ENCODE measurements around the gene CYCS. TPM values are rescaled to one million over a fixed set of nuclear protein-coding genes. Genes with fewer than 3 reads are reported as not detected.

CYCS gene
- total and polyA plus RNA-seq, 2 donors (not counting 1 experiment from before 2014, with no cell fraction given), result 46.7 to 51.3 TPM

GRCh38 chr7:25148772-25149575 is 23.9 kb upstream of the CYCS start:
- Histone ChIP-seq H2AFZ (ENCODE audit: insufficient read depth, low read depth, low read length, poor library complexity, severe bottlenecking) (no peak overlapping the region), H3K4me3 (ENCODE audit: control extremely low read depth in 1 of 5, extremely low read depth in 1 of 5, insufficient read depth in 1 of 5, low read depth in 2 of 5, low read length in 4 of 5) (no peak overlapping the region), H3K4me1 (ENCODE audit: control insufficient read depth in 2 of 2, insufficient read depth in 2 of 2, low read length in 2 of 2) (no peaks in the 10 kb centered on the region), H3K9me3 (ENCODE audit: control extremely low read depth in 1 of 3, control insufficient read depth in 2 of 3, insufficient read depth in 1 of 3, low read length in 2 of 3) (no peaks in the 10 kb centered on the region), H3K79me2 (ENCODE audit: control insufficient read depth, insufficient read depth, low read length) (no peaks in the 10 kb centered on the region), H3K36me3 (replicated peaks in 1 of 2; ENCODE audit: control extremely low read depth in 1 of 2, control insufficient read depth in 1 of 2, extremely low read depth in 1 of 2, insufficient read depth in 2 of 2, low read length in 1 of 2) (peaks cover 0 to 40% of the 10 kb centered on the region in 2 experiments), H3K27ac (ENCODE audit: low read length in 2 of 2) (no peak overlapping the region), H3K4me2 (replicated peaks; ENCODE audit: low read depth, low read length, poor library complexity, severe bottlenecking) (no peak overlapping the region), H3K27me3 (replicated peaks in 1 of 4; ENCODE audit: control extremely low read depth in 1 of 4, control insufficient read depth in 3 of 4, insufficient read depth in 4 of 4, low read length in 3 of 4) (no peaks in the 10 kb centered on the region), H4K20me1 (ENCODE audit: control insufficient read depth, insufficient read depth, low read length, poor library complexity, severe bottlenecking) (no peaks in the 10 kb centered on the region), H3K9ac (ENCODE audit: low read length) (no peak overlapping the region)
- WGBS (ENCODE audit: insufficient coverage), result 95% methylated on average over 2 of the region's 5 CpGs
- intact Hi-C loops (cut with micrococcal nuclease), result no loop called here
- POLR2A ChIA-PET, result no interaction called here
- no peaks in the 10 kb centered on the region for H3K27me3 Mint-ChIP-seq
- H3K9me3 Mint-ChIP-seq (ENCODE audit: insufficient read depth), result no peaks in the 10 kb centered on the region
- no peaks in the 10 kb centered on the region for H3K4me1 Mint-ChIP-seq
- H3K4me3 Mint-ChIP-seq, result no peak overlapping the region
- no peak overlapping the region for H3K27ac Mint-ChIP-seq
- ATAC-seq (ENCODE audit: low read depth), result no peak
- TF ChIP-seq EZH2 (IDR thresholded peaks at IDR 0.05; ENCODE audit: borderline replicate concordance, insufficient read depth, low read depth, low read length, poor library complexity, severe bottlenecking), result no peak
- no peak for TF ChIP-seq CTCF (IDR thresholded peaks at IDR 0.05)
- DNase-seq, result no peak
- CTCF ChIA-PET, result interaction anchor here (3.1 kb wide), 1 partner anchor 12 kb away, joined by 13 read pairs; no protein-coding TSS in a partner anchor

GRCh38 chr7:25143763-25144162 is 18.7 kb upstream of the CYCS start:
- Histone ChIP-seq H3K9ac (ENCODE audit: low read length) (no peak overlapping the region), H2AFZ (ENCODE audit: insufficient read depth, low read depth, low read length, poor library complexity, severe bottlenecking) (no peak overlapping the region), H3K4me1 (ENCODE audit: control insufficient read depth in 2 of 2, insufficient read depth in 2 of 2, low read length in 2 of 2) (no peaks in the 10 kb centered on the region), H3K9me3 (ENCODE audit: control extremely low read depth in 1 of 3, control insufficient read depth in 2 of 3, insufficient read depth in 1 of 3, low read length in 2 of 3) (no peaks in the 10 kb centered on the region), H3K27me3 (replicated peaks in 1 of 4; ENCODE audit: control extremely low read depth in 1 of 4, control insufficient read depth in 3 of 4, insufficient read depth in 4 of 4, low read length in 3 of 4) (no peaks in the 10 kb centered on the region), H3K4me2 (replicated peaks; ENCODE audit: low read depth, low read length, poor library complexity, severe bottlenecking) (no peak overlapping the region), H4K20me1 (ENCODE audit: control insufficient read depth, insufficient read depth, low read length, poor library complexity, severe bottlenecking) (no peaks in the 10 kb centered on the region), H3K4me3 (ENCODE audit: control extremely low read depth in 1 of 5, extremely low read depth in 1 of 5, insufficient read depth in 1 of 5, low read depth in 2 of 5, low read length in 4 of 5) (no peak overlapping the region), H3K79me2 (ENCODE audit: control insufficient read depth, insufficient read depth, low read length) (no peaks in the 10 kb centered on the region), H3K36me3 (replicated peaks in 1 of 2; ENCODE audit: control extremely low read depth in 1 of 2, control insufficient read depth in 1 of 2, extremely low read depth in 1 of 2, insufficient read depth in 2 of 2, low read length in 1 of 2) (peaks cover 0 to 16% of the 10 kb centered on the region in 2 experiments), H3K27ac (ENCODE audit: low read length in 2 of 2) (no peak overlapping the region)
- DNase-seq (no peak), ATAC-seq (ENCODE audit: low read depth) (no peak)
- ChIA-PET POLR2A (no interaction called here), CTCF (interaction anchor here (0.7 to 0.8 kb wide), 2 partner anchors 18 to 52 kb away, joined by 3 read pairs; no protein-coding TSS in a partner anchor)
- Mint-ChIP-seq H3K9me3 (ENCODE audit: insufficient read depth) (no peaks in the 10 kb centered on the region), H3K27me3 (no peaks in the 10 kb centered on the region), H3K4me1 (no peaks in the 10 kb centered on the region), H3K27ac (no peak overlapping the region), H3K4me3 (no peak overlapping the region)
- intact Hi-C loops (cut with micrococcal nuclease), result no loop called here
- TF ChIP-seq EZH2 (IDR thresholded peaks at IDR 0.05; ENCODE audit: borderline replicate concordance, insufficient read depth, low read depth, low read length, poor library complexity, severe bottlenecking), result no peak
- no peak for TF ChIP-seq CTCF (IDR thresholded peaks at IDR 0.05)
- 100% methylated on average over 1 of the region's 2 CpGs for WGBS (ENCODE audit: insufficient coverage)
